ENCODE data around the gene SLC10A7.
A peak's percentile ranks its signal among the peaks of the same experiment; 100 is the strongest.
"Not testable (repeated sequence)": the region's sequence is repeated elsewhere in the genome, so short reads cannot be mapped to it uniquely, and the experiment has no call there.

The SLC10A7 gene

GRCh38 chr4:146370841-146371240, 150.9 kb downstream of the SLC10A7 start:
- no peak for TF ChIP-seq Cebpa-rat (IDR thresholded peaks at IDR 0.05)
- H3K4me1 ChIP-seq, result peaks cover 0 to 9% (median 0%) of the 10 kb centered on the region in 10 experiments; a peak in 1 of 20 replicates
- H3K9ac ChIP-seq, result no peak overlapping the region
- H3K36me3 ChIP-seq, result no peaks in the 10 kb centered on the region
- H3K27ac ChIP-seq, result no peak overlapping the region
- H3K4me2 ChIP-seq, result no peak overlapping the region
- H3K4me3 ChIP-seq, result no peak overlapping the region
- H3K9me3 ChIP-seq (replicated peaks in 1 of 11), result no peaks in the 10 kb centered on the region
- H4K20me1 ChIP-seq, result 0 out of 22 replicates have a peak, but pooled peaks cover 0 to under 1% (median 0%) of the 10 kb centered on the region in 11 experiments
- no peaks in the 10 kb centered on the region for H3K27me3 ChIP-seq

- Histone ChIP-seq H3K4me2 (no peak overlapping the region), H3K4me1 (peaks cover 0 to 9% (median 0%) of the 10 kb centered on the region in 10 experiments; a peak in 1 of 20 replicates), H3K36me3 (no peaks in the 10 kb centered on the region), H3K9me3 (replicated peaks in 1 of 11) (no peaks in the 10 kb centered on the region), H3K9ac (no peak overlapping the region), H3K4me3 (no peak overlapping the region), H4K20me1 (0 out of 22 replicates have a peak, but pooled peaks cover 0 to 4% (median 0%) of the 10 kb centered on the region in 11 experiments), H3K27me3 (no peaks in the 10 kb centered on the region), H3K27ac (no peak overlapping the region)
- TF ChIP-seq Cebpa-rat (IDR thresholded peaks at IDR 0.05), result no peak
Measured at GRCh38 chr4:146369446-146369845, 152.3 kb downstream of the SLC10A7 start.

- H3K4me3 ChIP-seq, result no peak overlapping the region
Measured at GRCh38 chr4:146368209-146368608, 153.5 kb downstream of the SLC10A7 start.

GRCh38 chr4:146367347-146367746, 154.4 kb downstream of the SLC10A7 start:
- H3K4me1 ChIP-seq, result peaks cover 0 to 9% (median 0%) of the 10 kb centered on the region in 10 experiments; a peak in 1 of 20 replicates
- no peak overlapping the region; a peak in 1 of 22 replicates for H3K27ac ChIP-seq
- H4K20me1 ChIP-seq, result 0 out of 22 replicates have a peak, but pooled peaks cover 0 to 4% (median 0%) of the 10 kb centered on the region in 11 experiments
- no peak overlapping the region for H3K9ac ChIP-seq
- H3K4me2 ChIP-seq, result no peak overlapping the region
- H3K4me3 ChIP-seq, result no peak overlapping the region
- H3K27me3 ChIP-seq, result no peaks in the 10 kb centered on the region
- no peak for TF ChIP-seq Cebpa-rat (IDR thresholded peaks at IDR 0.05)
- peaks cover 0 to 10% (median 0%) of the 10 kb centered on the region in 11 experiments; a peak in 7 of 22 replicates for H3K9me3 ChIP-seq (replicated peaks in 1 of 11)
- no peaks in the 10 kb centered on the region for H3K36me3 ChIP-seq

More at GRCh38 chr4:146368209-146368608, 153.5 kb downstream of the SLC10A7 start:
- no peak for TF ChIP-seq Cebpa-rat (IDR thresholded peaks at IDR 0.05)
- H4K20me1 ChIP-seq, result 0 out of 22 replicates have a peak, but pooled peaks cover 0 to 4% (median 0%) of the 10 kb centered on the region in 11 experiments
- no peak overlapping the region for H3K9ac ChIP-seq
- no peak overlapping the region for H3K4me2 ChIP-seq
- H3K9me3 ChIP-seq (replicated peaks in 1 of 11), result peaks cover 0 to 3% (median 0%) of the 10 kb centered on the region in 11 experiments; a peak in 4 of 22 replicates
- no peaks in the 10 kb centered on the region for H3K36me3 ChIP-seq
- H3K4me1 ChIP-seq, result peaks cover 0 to 9% (median 0%) of the 10 kb centered on the region in 10 experiments; a peak in 1 of 20 replicates
- no peaks in the 10 kb centered on the region for H3K27me3 ChIP-seq
- H3K27ac ChIP-seq, result no peak overlapping the region

- H3K9ac ChIP-seq, result no peak overlapping the region
- peaks cover 0 to 7% (median 0%) of the 10 kb centered on the region in 11 experiments; a peak in 7 of 22 replicates for H3K36me3 ChIP-seq
- no peak for TF ChIP-seq Cebpa-rat (IDR thresholded peaks at IDR 0.05)
- H3K27me3 ChIP-seq, result no peaks in the 10 kb centered on the region
- no peak overlapping the region for H3K4me3 ChIP-seq
- H3K4me1 ChIP-seq, result no peaks in the 10 kb centered on the region
- no peak overlapping the region for H3K4me2 ChIP-seq
- H3K9me3 ChIP-seq (replicated peaks in 1 of 11), result peaks cover 0 to 22% (median 11%) of the 10 kb centered on the region in 11 experiments; a peak in 12 of 22 replicates
- no peaks in the 10 kb centered on the region for H4K20me1 ChIP-seq
- no peak overlapping the region for H3K27ac ChIP-seq
Measured at GRCh38 chr4:146359771-146360170, 162.0 kb downstream of the SLC10A7 start.

- not testable (repeated sequence) for H3K27me3 ChIP-seq; H3K4me2 ChIP-seq; H3K4me3 ChIP-seq; H4K20me1 ChIP-seq; H3K36me3 ChIP-seq; H3K9me3 ChIP-seq (replicated peaks in 1 of 11); H3K9ac ChIP-seq; H3K27ac ChIP-seq
- H3K4me1 ChIP-seq, result peaks cover 0 to 24% (median 0%) of the 10 kb centered on the region in 10 experiments; a peak in 4 of 20 replicates
Measured at GRCh38 chr4:146350114-146350513, 171.6 kb downstream of the SLC10A7 start.

GRCh38 chr4:146349306-146349705, 172.4 kb downstream of the SLC10A7 start:
- no peaks in the 10 kb centered on the region for H3K36me3 ChIP-seq
- no peak overlapping the region for H3K4me3 ChIP-seq
- peak overlapping the region in 1 of 11 experiments; percentile 19; a peak in 1 of 22 replicates for H3K4me2 ChIP-seq
- H3K27ac ChIP-seq, result no peak overlapping the region
- H3K4me1 ChIP-seq, result peaks cover 0 to 24% (median 0%) of the 10 kb centered on the region in 10 experiments; a peak in 4 of 20 replicates
- 0 out of 22 replicates have a peak, but pooled peaks cover 0 to 6% (median 0%) of the 10 kb centered on the region in 11 experiments for H3K9me3 ChIP-seq (replicated peaks in 1 of 11)
- no peaks in the 10 kb centered on the region for H3K27me3 ChIP-seq
- H4K20me1 ChIP-seq, result no peaks in the 10 kb centered on the region; a peak in 2 of 22 replicates
- H3K9ac ChIP-seq, result no peak overlapping the region
- TF ChIP-seq Cebpa-rat (IDR thresholded peaks at IDR 0.05), result no peak

- H3K4me1 ChIP-seq, result peaks cover 4 to 30% (median 7%) of the 10 kb centered on the region in 10 experiments; a peak in 19 of 20 replicates
- no peak overlapping the region for H3K4me3 ChIP-seq
- H4K20me1 ChIP-seq, result no peaks in the 10 kb centered on the region; a peak in 2 of 22 replicates
- H3K27ac ChIP-seq, result no peak overlapping the region
- TF ChIP-seq Cebpa-rat (IDR thresholded peaks at IDR 0.05), result no peak
- H3K4me2 ChIP-seq, result peak overlapping the region in 1 of 11 experiments; percentile 30; a peak in 2 of 22 replicates
- no peaks in the 10 kb centered on the region for H3K36me3 ChIP-seq
- 0 out of 22 replicates have a peak, but pooled peaks cover 0 to 6% (median 0%) of the 10 kb centered on the region in 11 experiments for H3K9me3 ChIP-seq (replicated peaks in 1 of 11)
- H3K9ac ChIP-seq, result no peak overlapping the region
- no peaks in the 10 kb centered on the region for H3K27me3 ChIP-seq
Measured at GRCh38 chr4:146347822-146348221, 173.9 kb downstream of the SLC10A7 start.

- H4K20me1 ChIP-seq, result no peaks in the 10 kb centered on the region; a peak in 2 of 22 replicates
- H3K4me3 ChIP-seq, result no peak overlapping the region
- H3K36me3 ChIP-seq, result no peaks in the 10 kb centered on the region
- 0 out of 22 replicates have a peak, but pooled peaks cover 0 to 6% (median 0%) of the 10 kb centered on the region in 11 experiments for H3K9me3 ChIP-seq (replicated peaks in 1 of 11)
- no peaks in the 10 kb centered on the region for H3K27me3 ChIP-seq
- no peak overlapping the region for H3K9ac ChIP-seq
- no peak overlapping the region for H3K4me2 ChIP-seq
- TF ChIP-seq Cebpa-rat (IDR thresholded peaks at IDR 0.05), result no peak
- H3K27ac ChIP-seq, result no peak overlapping the region
- peaks cover 4 to 30% (median 8%) of the 10 kb centered on the region in 10 experiments; a peak in 19 of 20 replicates for H3K4me1 ChIP-seq
Measured at GRCh38 chr4:146346276-146346675, 175.5 kb downstream of the SLC10A7 start.
